ENCODE measurements around the gene HCCS. TPM values are rescaled to one million over a fixed set of nuclear protein-coding genes. Genes with fewer than 3 reads are reported as not detected.

Gene HCCS
- total RNA-seq (2022; extraction: Qiagen RNA extraction): 52.7 to 59.3 TPM (median 56.7 TPM) in 5 replicates

GRCh38 chrX:11111037-11111851 is at the start of gene HCCS:
Gene HCCS, plus strand, starts transcription at chrX:11111332. Its CDS starts 729 bp downstream, at chrX:11112061.

Other genes with a start within 250 kb of the HCCS start
- gene AMELX, start 182.1 kb downstream of the HCCS start, total RNA-seq (2022; extraction: Qiagen RNA extraction): not detected in 5 replicates

All from A549 treated with Hydrocortisone at 1 μM for 4 hours (cell line).